GM13976 (cell line): Measurements from ENCODE around the gene PPP4C.
"Not testable (repeated sequence)": the region's sequence is repeated elsewhere in the genome, so short reads cannot be mapped to it uniquely, and the experiment has no call there.

ENCODE experiments used
- DNase-seq: peaks from one replicate; pipeline ENCODE4 v3.0.0; 2012; ENCODE audit warnings: low spot score
- CTCF ChIP-seq: IDR thresholded peaks from 2 replicates; pipeline ENCODE4 v1.5.1; 2012; ENCODE audit warnings: borderline replicate concordance, mild to moderate bottlenecking; ENCODE audit not compliant: insufficient read depth; ENCODE audit errors: extremely low read depth, missing control alignments, control extremely low read depth
- in situ Hi-C: fragments of 300-500 bp; cut with MboI; formaldehyde crosslinking; loops from one replicate; pipeline ENCODE4 v1.12.0; 2022; ENCODE audit warnings: low sequenced_read_pairs, mixed read lengths, inconsistent platforms; ENCODE audit not compliant: unreplicated experiment

Gene PPP4C

GRCh38 chr16:30113031-30113710 lies 37.4 kb downstream of the PPP4C start, which contains the start of gene GDPD3:
TSS of gene GDPD3 (minus strand) at chr16:30113537. CDS start at chr16:30113478, 59 bp downstream.
- TF ChIP-seq CTCF: no peak
- no peak for DNase-seq
- in situ Hi-C loops: loop anchor here (25.0 kb wide), 2 partner anchors 299 to 499 kb away; partner anchors contain the start of genes ZNF689 and ZNF771

- in situ Hi-C loops: loop anchor here (25.0 kb wide), 2 partner anchors 298 to 498 kb away; partner anchors contain the start of genes ZNF689 and ZNF771
Observed at GRCh38 chr16:30113711-30114333, 38.0 kb downstream of the PPP4C start.

GRCh38 chr16:30114411-30114810 lies 38.6 kb downstream of the PPP4C start:
- no peak for TF ChIP-seq CTCF
- no peak for DNase-seq
- in situ Hi-C loops: loop anchor here (25.0 kb wide), 2 partner anchors 298 to 498 kb away; partner anchors contain the start of genes ZNF689 and ZNF771

More at GRCh38 chr16:30113711-30114333, 38.0 kb downstream of the PPP4C start:
- DNase-seq: no peak
- no peak for TF ChIP-seq CTCF

- in situ Hi-C loops: loop anchor here (25.0 kb wide), 2 partner anchors 297 to 497 kb away; partner anchors contain the start of genes ZNF689 and ZNF771
Observed at GRCh38 chr16:30114833-30115232, 39.0 kb downstream of the PPP4C start.

GRCh38 chr16:30115238-30115637 lies 39.4 kb downstream of the PPP4C start:
- in situ Hi-C loops: loop anchor here (25.0 kb wide), 2 partner anchors 297 to 497 kb away; partner anchors contain the start of genes ZNF689 and ZNF771
- no peak for TF ChIP-seq CTCF
- DNase-seq: no peak

More at GRCh38 chr16:30114833-30115232, 39.0 kb downstream of the PPP4C start:
- not testable (repeated sequence) for DNase-seq

- DNase-seq: no peak
- TF ChIP-seq CTCF: no peak
- in situ Hi-C loops: loop anchor here (25.0 kb wide), 2 partner anchors 296 to 496 kb away; partner anchors contain the start of genes ZNF689 and ZNF771
Observed at GRCh38 chr16:30116291-30117207, 40.8 kb downstream of the PPP4C start.
